Kidney tubule cell (primary cell): ENCODE results near the gene LGALS13.
A peak's percentile ranks its signal among the peaks of the same experiment; 100 is the strongest.

Source experiments
- DNase-seq: peaks from one replicate; pipeline ENCODE4 v3.0.0-alpha.2; 2018; ENCODE audit warnings: low spot score

The LGALS13 gene, protein sequence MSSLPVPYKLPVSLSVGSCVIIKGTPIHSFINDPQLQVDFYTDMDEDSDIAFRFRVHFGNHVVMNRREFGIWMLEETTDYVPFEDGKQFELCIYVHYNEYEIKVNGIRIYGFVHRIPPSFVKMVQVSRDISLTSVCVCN

DNA sequence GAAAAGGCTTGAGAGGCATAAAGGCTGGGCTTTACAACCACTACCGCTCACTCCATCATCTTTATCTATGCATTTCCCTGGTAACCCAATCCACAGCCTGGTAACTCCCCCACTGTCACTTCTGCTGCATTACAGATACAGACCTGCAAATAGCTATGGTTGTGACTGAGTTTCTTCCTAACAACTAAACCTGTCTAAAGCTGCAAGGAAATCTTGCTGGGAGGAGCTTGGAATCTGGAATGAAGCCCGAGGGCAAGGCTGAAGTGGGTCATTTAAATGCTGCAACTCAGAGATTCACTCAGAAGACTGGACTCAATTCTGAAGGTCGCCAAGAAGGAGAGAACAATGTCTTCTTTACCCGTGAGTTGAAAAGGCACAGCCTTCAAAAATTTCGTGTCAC is at the start of gene LGALS13:
TSS of gene LGALS13 (plus strand) at position 301 of the 400 bp plus-strand sequence. CDS start at position 346, 45 bp downstream.
- no peak for DNase-seq

DNA sequence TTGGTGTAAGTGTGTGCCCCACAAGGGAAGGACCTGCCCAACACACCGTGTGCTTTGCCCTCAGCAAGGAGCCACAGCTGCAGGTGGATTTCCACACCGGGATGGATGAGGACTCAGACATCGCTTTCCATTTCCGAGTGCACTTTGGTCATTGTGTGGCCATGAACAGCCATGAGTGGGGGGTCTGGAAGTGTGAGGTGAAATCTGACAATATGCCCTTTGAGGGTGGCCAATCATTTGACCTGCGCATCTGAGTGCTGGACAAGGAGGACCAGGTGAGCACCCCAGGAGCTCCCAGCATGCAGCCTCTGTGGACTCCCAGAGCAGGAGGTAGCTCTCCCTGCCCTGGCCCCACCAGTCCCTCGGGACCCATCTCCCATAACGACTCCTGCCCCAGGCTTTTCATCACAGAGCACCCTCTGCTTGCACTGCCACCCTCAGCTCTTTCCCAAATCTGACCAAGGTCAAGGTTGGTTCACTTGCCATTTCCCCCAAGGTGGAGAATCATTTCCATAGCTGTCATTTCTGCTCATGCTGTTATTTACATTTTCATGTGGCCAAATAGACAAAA is 49.2 kb upstream of the LGALS13 start:
- no peak for DNase-seq

GRCh38 chr19:39554701-39555311 is 47.5 kb upstream of the LGALS13 start:
- no peak for DNase-seq

- DNase-seq, result no peak
These were observed 46.4 kb upstream of the LGALS13 start for GRCh38 chr19:39555883-39556282.

DNA sequence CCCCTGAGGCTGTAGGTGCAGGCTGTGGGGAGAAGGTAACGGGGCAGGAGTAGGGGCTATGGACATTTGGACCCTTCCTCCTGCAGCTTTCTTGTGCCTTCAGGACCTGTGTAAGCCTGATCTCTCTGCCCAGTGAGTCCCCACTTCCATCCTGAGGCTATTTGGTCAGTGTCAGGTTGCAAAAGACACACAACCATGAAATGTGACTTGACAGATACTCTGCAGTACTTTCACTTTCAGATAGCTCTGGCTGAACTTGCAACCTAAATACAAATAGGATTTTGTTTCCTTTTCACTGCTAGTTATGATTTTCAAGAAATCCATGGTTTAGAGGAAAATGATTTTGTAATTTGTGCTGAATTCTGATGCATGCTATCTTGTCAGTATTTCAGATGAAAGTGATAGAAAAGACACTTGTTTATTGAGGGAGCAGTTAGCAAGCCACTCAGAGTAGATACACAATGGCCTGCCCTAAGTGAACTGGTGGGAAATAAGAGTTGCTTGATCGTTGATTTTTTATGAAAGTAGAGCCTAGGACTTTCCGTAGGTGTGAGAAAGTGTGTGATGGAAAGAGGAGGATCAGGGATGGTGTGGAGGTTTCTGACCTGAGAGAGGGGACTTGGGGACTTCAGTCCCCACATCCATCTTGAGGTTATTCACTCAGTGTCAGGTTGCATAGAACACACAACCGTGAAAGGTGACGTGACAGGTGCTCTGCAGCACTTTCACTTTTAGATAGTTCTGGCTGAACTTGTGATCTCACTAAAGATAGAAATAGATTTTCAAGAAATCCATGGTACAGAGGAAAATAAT is 44.3 kb upstream of the LGALS13 start:
- DNase-seq, result peak; percentile 33

DNA sequence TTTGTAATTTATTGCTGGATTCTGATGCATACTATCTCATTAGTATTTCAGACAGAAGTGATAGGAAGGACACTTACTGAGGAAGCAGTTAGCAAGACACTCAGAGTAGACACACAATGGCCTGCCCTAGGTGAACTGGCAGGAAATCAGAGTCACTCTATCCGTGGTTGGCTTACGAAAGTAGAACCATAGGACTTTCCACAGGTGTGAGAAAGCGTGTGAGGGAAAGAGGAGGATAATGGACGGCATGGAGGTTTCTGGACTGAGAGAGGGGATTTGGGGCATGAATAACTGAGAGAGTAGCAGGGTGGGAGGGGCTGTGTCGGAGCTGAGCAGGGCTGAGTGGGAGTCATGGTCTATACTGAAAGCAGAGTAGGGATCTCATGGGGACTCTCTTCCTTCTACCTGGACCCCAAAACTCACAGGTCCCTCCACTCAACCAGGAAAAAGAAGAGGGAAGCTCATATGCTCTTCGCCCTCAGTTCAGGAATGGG is 43.7 kb upstream of the LGALS13 start:
- DNase-seq, result no peak

GRCh38 chr19:39563408-39563807 is 38.9 kb upstream of the LGALS13 start:
- peak; percentile 92 for DNase-seq

DNA sequence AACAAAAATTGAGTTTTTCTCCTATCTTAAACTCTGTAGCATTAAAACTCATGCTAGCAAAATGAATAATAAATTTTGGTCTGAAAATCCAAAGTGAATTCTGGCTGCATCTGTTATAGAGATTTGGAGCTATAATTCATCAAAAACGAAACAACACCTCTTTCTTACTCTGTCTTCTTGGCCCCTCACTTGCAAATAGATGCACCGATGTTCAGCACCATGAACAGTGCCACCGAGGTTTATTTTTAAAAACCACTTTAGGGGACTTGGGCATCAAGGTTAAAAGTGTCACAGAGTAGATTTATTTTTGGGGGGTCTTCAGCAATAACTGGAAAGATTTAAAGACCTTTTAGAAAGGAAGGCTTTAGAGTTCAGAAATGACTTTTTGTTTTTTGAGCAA is 36.3 kb upstream of the LGALS13 start:
- no peak for DNase-seq

DNA sequence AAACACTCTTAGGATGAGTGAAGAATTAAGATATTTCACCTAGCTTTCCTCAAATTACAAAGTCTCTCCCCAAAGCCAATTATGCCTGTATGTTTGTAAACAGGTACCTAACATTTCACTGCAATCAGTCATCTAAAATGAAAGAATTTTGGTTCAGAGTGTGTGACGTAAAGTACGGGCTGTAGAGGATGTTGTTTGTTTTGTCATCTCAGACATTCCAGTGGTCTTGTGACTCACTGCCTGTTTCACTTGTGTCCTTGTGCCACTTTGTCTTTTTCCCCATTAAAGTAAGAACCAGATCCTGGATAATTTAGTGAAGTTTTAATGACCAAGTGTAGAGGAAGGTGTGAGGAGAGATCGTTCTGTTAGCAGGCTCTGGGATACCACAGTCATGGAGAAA is 33.7 kb upstream of the LGALS13 start:
- peak; percentile 68 for DNase-seq

DNA sequence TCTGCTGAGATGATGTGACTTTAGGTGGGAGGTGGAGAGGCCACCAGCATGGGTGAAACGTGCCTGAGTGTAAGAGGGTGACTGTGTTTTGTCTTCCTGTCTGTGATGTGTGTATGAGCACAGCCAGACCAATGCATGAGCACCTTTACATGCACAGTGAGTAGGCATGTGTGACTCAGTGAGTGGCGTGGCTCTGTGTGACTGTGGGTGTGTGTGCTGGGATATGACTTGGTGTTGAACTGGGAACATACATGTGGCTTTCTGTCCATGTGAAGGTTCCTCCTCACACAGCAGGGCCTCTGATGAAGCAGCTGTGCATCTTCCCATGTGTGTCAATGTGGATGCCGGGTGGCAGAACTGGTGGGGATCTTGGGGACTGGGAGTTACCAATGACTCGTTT is 19.9 kb upstream of the LGALS13 start:
- no peak for DNase-seq

DNA sequence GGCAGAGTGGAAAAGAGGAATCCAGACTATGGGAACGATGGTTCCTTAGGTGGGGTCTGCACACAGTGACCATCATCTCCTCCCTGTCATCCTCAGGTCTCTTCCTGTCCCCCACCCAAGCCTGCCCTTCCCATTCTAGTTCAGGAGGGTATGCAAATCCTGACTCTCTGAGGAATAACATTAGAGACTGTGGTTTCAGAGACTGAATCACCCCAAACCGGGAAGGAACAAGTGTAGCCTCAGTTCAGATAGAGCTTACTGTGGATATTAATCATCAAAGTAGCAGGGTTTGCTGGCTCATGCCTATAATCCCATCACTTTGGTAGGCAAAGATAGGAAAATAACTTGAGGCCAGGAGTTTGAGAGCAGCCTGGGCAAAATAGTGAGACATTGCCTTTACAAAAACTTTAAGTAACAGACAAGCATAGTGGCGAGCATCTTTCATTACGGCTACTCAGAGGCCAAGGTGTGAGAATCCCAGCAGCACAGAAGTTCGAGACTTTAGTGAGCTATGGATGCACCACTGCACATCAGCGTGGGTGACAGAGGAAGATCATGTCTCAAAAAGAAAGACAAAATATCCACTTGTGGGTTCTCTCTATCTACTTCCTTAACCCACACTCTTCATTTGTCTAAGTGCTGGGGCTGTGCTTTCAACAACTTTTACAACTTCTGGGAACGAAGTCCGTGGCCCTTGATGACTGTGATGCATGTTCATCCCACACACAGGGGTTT is 19.3 kb upstream of the LGALS13 start:
- peak; percentile 9 for DNase-seq

DNA sequence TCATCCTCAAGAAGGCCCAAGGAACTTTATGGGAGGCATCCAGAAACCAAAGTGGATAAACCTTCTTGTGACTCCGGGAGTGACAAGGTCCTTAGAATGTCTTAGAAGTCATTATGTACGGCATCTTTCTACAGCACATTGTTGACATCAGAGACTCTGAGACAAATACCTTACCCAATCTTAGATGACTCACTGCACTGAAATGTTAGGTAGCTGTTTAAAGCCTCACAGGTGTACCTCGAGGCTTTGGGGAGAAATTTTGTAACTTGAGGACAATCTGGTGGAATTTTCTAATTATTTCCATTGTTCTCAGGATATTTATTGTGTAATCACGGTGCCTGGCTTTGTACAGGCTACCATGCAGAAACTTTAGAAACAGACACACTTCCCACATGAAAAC is 14.8 kb upstream of the LGALS13 start:
- no peak for DNase-seq

DNA sequence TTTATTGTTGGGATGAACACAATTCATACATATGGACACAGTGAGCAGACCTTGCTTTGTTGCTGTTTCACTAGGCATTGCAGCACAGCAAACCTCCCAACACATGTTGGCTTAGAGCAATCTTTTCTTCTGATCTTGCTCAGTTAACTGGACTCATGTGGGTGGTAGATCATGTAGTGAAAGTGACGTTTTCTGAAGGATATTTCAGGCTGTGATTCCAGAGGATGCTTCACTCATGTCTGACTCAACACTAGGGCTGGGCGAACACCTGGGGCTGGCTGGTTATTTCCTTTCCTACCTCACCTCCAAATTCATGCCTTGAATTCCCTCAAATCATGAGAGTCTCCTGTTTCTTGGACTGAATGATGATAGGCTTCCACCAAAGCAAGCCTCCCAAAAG is 14.3 kb upstream of the LGALS13 start:
- no peak for DNase-seq

GRCh38 chr19:39590265-39590664 is 12.1 kb upstream of the LGALS13 start:
- DNase-seq, result no peak

DNA sequence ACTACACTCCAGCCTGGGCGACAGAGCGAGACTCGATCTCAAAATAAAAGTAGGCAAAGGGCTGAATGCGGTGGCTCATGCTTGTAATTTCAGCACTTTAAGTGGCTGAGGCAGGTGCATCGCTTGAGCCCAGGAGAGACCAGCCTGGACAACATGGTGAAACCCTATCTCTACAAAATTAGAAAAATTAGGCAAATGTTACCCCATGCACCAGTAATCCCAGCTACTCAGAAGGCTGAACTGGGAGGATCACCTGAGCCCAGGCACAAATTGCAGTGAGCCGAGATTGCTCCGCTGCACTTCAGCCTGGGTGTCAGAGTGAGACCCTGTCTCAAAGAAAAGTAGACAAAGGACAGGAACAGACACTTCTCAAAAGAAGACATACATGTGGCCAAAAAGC is 9.9 kb upstream of the LGALS13 start:
- DNase-seq, result no peak

DNA sequence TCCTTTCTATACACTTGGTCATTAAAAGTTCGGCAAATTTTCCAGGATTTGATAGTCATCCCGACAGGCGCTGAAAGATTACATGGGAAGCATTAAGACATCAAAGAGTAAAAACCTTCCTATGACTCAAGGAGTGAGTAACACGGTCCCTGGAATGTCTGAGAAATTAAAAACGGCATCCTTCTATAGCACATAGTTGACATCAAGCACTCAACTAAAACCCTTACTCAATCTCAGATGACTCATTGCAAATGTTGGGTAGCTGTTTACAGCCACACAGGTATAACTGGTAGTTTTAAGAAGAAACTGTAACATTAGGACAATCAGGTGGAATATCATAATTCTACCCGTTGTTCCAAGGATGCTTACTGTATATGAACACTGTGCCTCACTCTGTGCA is 6.4 kb upstream of the LGALS13 start:
- DNase-seq, result no peak

- peak; percentile 10 for DNase-seq
These were observed 5.4 kb upstream of the LGALS13 start for GRCh38 chr19:39596911-39597310.

DNA sequence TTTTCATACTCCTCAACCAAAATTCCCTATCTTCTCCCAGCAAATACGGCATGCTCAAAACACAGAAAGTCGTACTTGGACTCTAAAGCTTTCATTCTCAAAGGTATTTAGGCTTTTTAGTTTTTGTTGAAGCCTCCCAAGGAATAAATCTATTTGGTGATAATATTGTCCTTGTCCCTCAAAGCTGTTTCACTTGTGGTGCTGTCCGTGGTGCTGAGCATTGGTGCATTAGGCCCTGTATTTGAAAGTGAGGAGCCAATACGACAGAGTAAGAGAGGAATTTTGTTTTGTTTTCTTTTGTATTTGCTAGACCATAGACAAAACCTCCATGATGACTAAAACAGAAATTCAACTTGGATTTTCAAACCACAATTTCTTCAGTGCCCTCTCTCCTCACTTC is 3.2 kb upstream of the LGALS13 start:
- DNase-seq, result peak; percentile 19

- DNase-seq, result no peak
These were observed 1.5 kb downstream of the LGALS13 start for GRCh38 chr19:39603825-39604224.

DNA sequence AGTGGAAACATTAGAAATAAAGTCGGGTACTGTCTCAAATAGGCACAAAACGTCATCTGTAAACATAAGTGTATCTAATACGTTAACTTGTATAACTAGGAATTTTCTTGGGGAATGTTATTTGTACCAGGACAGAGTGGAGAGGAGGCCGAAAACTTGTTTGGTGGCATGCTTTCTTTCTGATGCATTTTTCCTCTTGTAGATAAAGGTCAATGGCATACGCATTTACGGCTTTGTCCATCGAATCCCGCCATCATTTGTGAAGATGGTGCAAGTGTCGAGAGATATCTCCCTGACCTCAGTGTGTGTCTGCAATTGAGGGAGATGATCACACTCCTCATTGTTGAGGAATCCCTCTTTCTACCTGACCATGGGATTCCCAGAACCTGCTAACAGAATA is 4.7 kb downstream of the LGALS13 start:
- no peak for DNase-seq

DNA sequence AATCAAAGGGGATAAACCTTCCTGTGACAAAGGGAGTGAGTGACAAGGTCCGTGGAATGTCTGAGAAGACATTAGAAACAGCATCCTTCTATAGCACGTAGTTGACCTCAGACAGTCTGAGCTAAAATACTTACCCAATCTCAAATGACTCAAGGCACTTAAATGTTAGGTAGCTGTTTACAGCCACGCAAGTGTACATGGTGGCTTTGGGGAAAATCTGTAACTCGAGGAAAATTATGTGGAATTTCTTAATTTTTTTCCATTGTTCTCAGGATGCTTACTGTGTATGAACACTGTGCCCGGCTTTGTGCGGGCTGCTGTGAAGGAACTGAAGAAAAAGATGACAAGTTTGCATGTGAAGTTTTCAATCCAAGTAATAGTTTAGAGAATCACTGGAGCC is 5.2 kb downstream of the LGALS13 start:
- no peak for DNase-seq

DNA sequence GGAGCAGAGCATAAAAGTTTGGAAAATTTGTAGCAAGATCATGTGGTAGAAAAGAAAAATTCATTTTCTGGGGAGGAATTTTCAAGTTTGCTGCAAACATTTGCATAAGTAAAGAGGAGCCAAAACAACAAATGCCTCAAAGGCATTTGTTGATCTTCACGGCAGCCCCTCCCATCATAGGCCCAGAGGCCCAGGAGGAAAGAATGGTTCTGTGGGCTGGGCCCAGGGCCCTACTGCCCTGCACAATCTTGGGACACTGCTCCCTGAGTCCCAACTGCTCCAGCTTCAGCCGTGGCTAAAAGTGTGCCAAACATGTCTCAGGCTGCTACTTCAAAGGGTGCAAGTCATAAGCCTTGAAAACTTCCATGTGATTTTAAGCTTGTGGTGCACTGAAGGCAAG is 11.3 kb downstream of the LGALS13 start:
- no peak for DNase-seq
